Stimulated activated CD8-positive, alpha-beta memory T cell treated with anti-CD3 and anti-CD28 coated beads, Interleukin-7, amount 100 ng/mL, for 48 hours (primary cell): ENCODE results near the gene CDCA5.

ENCODE experiments used
- DNase-seq, 2 donors: peaks; one replicate each; pipeline ENCODE4 v3.0.0-alpha.2; 2020; ENCODE audit warnings: low read depth in 1 of 2; ENCODE audit errors: extremely low read depth in 1 of 2

CDCA5 gene, protein sequence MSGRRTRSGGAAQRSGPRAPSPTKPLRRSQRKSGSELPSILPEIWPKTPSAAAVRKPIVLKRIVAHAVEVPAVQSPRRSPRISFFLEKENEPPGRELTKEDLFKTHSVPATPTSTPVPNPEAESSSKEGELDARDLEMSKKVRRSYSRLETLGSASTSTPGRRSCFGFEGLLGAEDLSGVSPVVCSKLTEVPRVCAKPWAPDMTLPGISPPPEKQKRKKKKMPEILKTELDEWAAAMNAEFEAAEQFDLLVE

DNA sequence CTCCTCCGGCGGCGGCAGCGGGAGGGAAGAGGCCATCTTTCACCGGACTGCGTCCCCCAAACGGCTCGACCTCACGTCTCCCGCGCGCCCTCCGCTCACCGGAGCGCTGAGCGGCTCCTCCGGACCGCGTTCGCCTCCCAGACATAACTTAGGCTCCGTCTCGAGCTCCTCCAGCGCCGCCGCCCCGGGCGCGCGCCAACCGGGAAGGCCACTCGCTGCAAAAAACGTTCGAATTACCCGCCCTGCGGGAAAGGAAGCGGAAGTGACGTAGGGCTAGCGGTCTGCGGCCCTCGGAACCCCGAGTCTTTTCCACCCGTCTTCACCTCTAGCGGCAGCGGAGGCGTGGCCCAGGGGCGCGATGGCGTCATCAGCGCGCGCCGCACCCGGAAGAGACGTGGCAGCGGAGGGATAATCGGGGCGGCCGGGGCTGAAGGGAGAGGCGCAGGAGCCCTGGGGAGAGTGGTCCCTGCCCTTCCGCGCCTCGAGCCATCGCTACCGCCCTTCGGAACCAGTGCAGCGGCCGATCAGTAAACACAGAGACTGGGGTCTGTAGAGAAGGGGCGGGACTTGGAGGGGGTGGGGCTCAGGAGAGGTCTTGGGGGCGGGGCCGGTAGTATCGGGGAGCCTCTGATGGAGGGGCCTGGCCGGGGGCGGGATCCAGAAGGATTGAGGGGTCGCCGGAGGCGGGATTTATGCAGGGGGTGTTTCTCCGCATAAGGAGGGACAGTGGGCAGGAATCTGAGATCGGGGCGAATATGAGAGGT lies at the start of gene CDCA5, which contains the start of gene ZFPL1:
Gene CDCA5 (minus strand): TSS at position 207 of the 764 bp plus-strand sequence. CDS start 62 bp downstream, at position 145.
Gene ZFPL1 (plus strand): TSS at position 389 of the 764 bp plus-strand sequence. CDS start 477 bp downstream, outside the sequence.
- DNase-seq = peak; percentile 93

GRCh38 chr11:65132988-65133700 lies 49.3 kb upstream of the CDCA5 start:
- DNase-seq = peak in 1 of 2 donors; percentile 62

DNA sequence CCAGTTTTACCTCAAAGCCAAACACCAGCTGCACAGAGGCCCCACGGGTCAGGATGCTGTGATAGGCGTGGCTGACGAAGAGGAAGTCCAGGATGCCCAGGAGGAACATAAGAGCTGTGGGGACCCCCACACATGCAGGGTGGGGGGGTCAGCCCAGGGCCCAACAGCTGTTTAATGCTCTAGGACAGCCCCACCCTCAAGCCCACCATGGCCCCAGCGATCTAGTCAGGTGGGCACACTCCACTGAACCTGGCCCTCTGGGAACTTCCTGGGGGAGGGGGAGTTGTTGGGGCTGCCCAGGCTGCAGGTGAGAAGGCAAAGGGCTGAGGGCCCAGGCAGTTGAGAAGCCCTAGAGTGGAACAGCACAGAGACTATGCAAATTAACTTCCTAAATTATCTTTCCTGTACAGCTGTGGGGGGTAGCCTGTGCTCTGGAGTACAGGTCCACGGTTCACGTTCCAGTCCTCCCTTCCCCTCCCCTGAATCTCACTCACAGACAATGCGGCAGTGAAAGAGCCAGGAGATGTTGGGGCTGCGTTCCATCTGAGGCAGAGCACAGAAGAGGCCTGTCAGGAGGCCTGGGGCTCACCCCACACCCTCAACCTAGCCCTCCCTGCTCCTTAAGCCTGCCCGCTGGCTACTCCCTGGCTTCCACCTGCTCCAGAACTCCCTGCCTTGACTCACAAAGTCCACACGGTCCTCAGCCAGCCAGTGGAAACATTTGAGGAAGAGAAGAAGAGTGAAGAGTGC lies 48.6 kb upstream of the CDCA5 start:
- no peak for DNase-seq

GRCh38 chr11:65131895-65132237 lies 48.0 kb upstream of the CDCA5 start:
- no peak for DNase-seq

DNA sequence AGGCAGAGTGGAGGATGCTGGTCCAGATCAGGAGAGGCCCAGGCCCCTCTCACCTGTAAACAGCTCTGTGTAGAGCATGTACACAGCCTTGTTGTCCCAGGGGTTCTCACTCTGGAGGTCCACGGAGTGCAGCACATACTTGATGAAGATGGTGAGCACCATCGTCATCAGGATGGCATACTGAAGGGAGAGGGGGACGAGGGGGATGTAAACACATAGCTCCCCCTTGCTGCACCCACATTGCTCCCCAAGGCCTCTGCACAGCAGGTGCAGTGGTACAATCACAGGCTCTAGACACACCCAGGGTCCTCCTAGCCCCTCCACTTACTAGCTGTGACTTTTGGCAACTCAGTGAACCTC lies 47.6 kb upstream of the CDCA5 start:
- no peak for DNase-seq

- DNase-seq = no peak
Observed at GRCh38 chr11:65130631-65131416, 47.0 kb upstream of the CDCA5 start.

GRCh38 chr11:65129649-65130441 lies 46.0 kb upstream of the CDCA5 start:
- DNase-seq = no peak

DNA sequence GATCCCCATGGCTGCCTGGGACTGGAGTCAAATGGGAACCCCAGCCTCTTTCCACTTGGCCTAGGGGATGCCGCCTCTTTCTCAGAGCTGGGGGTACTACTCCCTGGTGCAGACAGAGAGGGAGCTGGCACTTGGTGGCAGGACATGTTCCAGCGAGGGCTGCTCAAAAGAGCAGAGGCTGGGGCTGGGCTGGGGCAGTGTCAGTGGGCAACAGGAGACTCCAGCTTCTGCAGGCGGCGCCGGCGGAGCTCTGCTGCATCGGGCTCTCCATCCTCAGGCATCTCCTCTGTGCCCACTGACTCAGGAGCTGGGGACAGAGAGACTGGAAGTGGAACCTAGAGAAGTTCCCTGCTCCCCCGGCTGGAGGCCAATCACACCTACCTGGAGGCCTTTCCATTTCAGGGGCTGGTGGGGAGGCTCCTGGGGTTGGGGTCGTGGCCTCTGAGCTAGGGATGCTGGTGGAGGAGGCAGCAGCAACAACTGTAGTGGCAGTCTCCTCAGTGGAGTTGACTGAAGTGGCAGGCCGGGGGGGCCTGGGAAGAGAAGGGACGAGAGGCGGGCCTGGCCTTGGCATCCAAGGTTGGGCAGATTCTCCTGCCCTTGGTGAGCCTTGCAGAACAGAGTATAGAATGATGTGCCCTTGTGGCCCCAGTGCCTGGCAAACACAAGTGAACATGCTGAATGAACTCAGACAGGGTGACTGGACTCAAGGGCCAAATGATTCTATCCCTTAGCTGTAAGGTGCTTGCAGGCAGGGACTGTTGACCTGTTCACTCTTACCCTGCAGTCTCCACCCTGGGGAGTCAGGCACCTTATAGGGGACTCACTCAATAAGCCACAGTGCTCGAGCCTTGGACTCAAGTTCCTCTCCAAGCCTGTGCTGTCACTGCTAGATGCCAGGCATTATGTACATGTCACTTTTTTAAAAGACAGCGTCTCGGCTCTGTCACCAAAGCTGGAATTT lies 44.6 kb upstream of the CDCA5 start:
- no peak for DNase-seq

DNA sequence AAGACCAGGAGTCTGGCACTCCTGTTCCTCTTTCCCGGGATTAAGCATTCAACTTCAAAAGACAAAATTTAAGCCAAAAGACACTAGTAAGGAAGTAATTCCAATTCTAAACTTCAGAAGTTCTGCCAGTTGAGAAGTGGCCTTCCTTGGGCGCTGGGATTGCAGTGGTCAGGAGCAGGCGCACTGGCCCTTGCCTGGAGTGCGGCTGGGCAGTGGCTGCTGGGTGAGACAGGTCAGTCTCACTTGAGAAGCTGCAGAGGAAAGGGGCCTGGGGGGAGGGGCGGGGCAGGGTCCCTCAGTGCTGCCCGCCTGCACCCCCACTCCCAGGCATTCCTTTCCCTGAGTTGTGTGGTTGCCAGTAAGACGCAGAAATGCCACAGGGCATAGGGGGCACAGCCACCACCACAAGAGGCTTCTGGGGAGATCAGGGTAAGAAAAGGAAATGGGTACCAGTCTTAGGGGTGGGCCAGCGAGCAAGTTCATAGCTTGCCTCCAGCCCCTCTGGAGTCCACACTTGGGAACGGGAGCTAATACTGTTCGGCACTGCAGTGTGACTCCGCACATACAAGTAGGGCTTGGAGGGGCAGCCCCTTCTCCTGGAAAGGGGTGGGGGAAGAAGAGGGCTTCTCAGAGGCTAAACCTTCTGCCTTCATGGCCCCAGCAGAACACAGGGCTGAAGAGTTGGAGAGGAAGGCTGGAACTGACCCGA lies 43.8 kb upstream of the CDCA5 start:
- DNase-seq = no peak

GRCh38 chr11:65126624-65127274 lies 42.9 kb upstream of the CDCA5 start:
- DNase-seq = no peak

DNA sequence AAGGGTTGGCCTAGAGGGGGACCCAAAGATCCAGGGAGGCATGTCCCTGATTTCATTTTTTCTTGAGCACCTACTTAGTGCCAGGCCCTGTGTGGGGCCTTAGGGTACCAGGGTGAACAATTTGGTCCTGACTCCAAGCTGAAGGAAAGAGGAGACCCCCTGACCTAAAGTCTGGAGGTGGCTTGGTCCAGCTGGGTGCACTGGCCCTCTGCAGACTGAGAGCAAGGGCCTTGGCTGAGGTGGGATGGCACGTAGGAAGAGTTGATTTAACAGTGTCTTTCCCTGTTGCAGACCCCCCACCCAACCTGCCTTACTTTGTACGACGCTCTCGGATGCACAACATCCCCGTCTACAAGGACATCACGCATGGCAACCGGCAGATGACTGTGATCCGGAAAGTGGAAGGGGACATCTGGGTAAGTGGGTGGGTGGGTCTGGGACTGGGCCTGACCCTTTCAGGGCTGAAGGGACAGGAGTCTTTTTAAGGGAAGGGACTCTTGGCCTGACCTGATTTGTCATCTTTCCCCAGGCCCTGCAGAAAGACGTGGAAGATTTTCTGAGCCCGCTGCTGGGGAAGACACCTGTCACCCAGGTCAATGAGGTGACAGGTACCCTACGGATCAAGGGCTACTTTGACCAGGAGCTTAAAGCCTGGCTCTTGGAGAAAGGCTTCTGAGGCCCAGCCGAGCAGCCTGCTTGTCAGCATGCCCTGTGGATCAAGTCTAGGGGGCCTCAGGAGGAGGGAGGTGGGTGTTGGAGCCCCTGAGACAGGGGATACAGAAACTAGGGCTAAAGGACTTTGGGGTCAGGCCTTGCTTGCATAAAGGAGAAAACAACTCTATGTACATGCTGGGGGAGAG lies 41.6 kb upstream of the CDCA5 start:
- no peak for DNase-seq

GRCh38 chr11:65124480-65125196 lies 40.8 kb upstream of the CDCA5 start:
- DNase-seq = no peak

DNA sequence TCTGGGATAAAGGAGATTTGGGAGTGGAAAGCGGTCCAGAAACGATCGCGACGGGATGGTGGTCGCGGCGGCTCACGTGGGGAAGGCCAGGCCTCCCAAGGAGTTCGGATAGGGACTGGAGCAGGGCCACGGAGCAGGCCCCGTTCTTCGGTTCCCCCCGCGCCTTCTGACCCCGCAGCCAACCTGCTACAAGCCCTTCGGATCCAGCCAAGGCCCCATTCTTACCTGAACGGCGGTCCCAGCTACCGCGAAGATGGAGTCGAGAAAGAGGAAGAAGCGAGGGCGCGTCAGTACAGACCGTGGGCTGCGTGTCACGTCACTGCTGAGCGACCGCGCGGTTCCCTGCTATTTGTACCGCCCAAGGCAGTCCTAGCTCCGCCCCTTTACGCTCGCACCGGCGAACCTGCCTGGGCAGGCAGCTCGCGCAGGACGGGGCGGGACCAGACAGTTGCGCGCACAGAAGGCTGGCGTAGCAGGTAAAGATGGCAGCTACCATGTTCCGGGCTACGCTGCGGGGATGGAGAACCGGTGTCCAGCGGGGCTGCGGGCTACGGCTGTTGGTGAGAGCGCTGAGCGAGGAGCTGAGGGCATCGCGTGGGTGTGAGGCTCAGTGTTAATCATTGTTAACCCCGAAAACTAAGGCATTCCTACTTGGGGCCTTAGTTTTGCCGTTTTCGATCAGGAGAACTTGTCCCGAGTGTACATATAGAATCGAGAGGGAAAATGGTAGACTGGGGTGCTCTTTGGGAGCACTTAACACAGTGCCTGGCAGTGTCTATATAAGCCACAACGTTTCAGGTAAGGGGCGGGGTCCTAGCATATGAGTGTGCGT lies 38.2 kb upstream of the CDCA5 start, which contains the start of the genes FAU and MRPL49:
Gene FAU (minus strand): TSS at position 270 of the 832 bp plus-strand sequence. CDS start 321 bp downstream, outside the sequence.
Gene MRPL49 (plus strand): TSS at position 457 of the 832 bp plus-strand sequence. CDS start 26 bp downstream, at position 483.
- peak; percentile 98 to 99 for DNase-seq

GRCh38 chr11:65121447-65121864 lies 37.6 kb upstream of the CDCA5 start:
- no peak for DNase-seq
